Measurements from ENCODE around the gene GCAT. TPM values are rescaled to one million over a fixed set of nuclear protein-coding genes. Genes with fewer than 3 reads are reported as not detected.

The GCAT gene
- total RNA-seq = 21.3 and 27.8 TPM in 2 replicates

GRCh38 chr22:37807410-37808293 is at the start of gene GCAT:
Gene GCAT (plus strand): TSS chr22:37807934. CDS start chr22:37807968, 34 bp downstream.

GRCh38 chr22:37823134-37823985 is 15.6 kb downstream of the GCAT start, which contains the start of gene GALR3:
Gene GALR3 (plus strand): TSS chr22:37823382. CDS start chr22:37823407, 25 bp downstream.

GRCh38 chr22:37849089-37849751 is 41.5 kb downstream of the GCAT start, which contains the start of gene EIF3L:
Gene EIF3L (plus strand): TSS chr22:37849419. CDS start chr22:37849450, 31 bp downstream.

Small RNA genes lying within 50 kb of the gene (small RNA-seq; reads per million reads assigned to genes)
- 1.9 reads per million, percentile 67 among the genes with 10 or more reads in this experiment for gene MIR659 (ENCODE audit: low replicate concordance)

Other genes starting within 250 kb of the GCAT start
- 36.8 and 37.6 TPM in 2 replicates for gene CDC42EP1, start 247.5 kb upstream of the GCAT start, total RNA-seq
- not detected in 2 replicates for gene LGALS2, start 227.8 kb upstream of the GCAT start, total RNA-seq
- 40.7 and 50.3 TPM in 2 replicates for gene GGA1, start 199.1 kb upstream of the GCAT start, total RNA-seq
- 11.7 and 13.8 TPM in 2 replicates for gene SH3BP1, start 168.3 kb upstream of the GCAT start, total RNA-seq
- 3.9 and 29.9 TPM in 2 replicates for gene PDXP, start 149.2 kb upstream of the GCAT start, total RNA-seq
- gene LGALS1, start 132.3 kb upstream of the GCAT start, total RNA-seq = 4,884 and 6,707 TPM in 2 replicates
- 19.8 and 31.7 TPM in 2 replicates for gene NOL12, start 121.6 kb upstream of the GCAT start, total RNA-seq
- 265 and 271 TPM in 2 replicates for gene TRIOBP, start 110.9 kb upstream of the GCAT start, total RNA-seq
- not detected in 2 replicates for gene GALR3, start 15.4 kb downstream of the GCAT start, total RNA-seq
- 23.9 and 53.0 TPM in 2 replicates for gene ANKRD54, start 36.4 kb downstream of the GCAT start, total RNA-seq
- gene EIF3L, start 41.5 kb downstream of the GCAT start, total RNA-seq = 293 and 364 TPM in 2 replicates
- 58.3 and 60.8 TPM in 2 replicates for gene MICALL1, start 98.4 kb downstream of the GCAT start, total RNA-seq
- gene C22orf23, start 145.7 kb downstream of the GCAT start, total RNA-seq = 0.43 and 0.66 TPM in 2 replicates
- gene POLR2F, start 145.8 kb downstream of the GCAT start, total RNA-seq = 19.0 and 23.2 TPM in 2 replicates
- gene SOX10, start 176.6 kb downstream of the GCAT start, total RNA-seq = not detected in 2 replicates
- gene PICK1, start 249.5 kb downstream of the GCAT start, total RNA-seq = 12.3 and 15.8 TPM in 2 replicates